K562 (cell line): ENCODE results near the gene ZSWIM8.

Source experiments
- BACH1 ChIP-seq: fragments of 200-800 bp; sonication (Bioruptor generic); IDR thresholded peaks from 2 replicates; pipeline ENCODE4 v1.6.1; 2016; ENCODE audit warnings: missing genetic modification characterization, missing compliant biosample characterization
- CTBP1 ChIP-seq: fragments of 450-650 bp; IDR thresholded peaks from 2 replicates; pipeline ENCODE4 v1.6.1; 2016; ENCODE audit warnings: borderline replicate concordance
- CTCF ChIP-seq, 3 experiments: IDR thresholded peaks in 2 of 3; conservative IDR thresholded peaks in 1 of 3; 2 replicates each; pipeline ENCODE4 v1.5.1; 2011 to 2012; ENCODE audit warnings: low read length in 3 of 3, mild to moderate bottlenecking in 3 of 3, control low read depth in 2 of 3, improper control_type of control experiment in 1 of 3, inconsistent platforms in 1 of 3, low read depth in 1 of 3, mixed read lengths in 1 of 3, moderate library complexity in 1 of 3; ENCODE audit not compliant: insufficient read depth in 2 of 3
- ESRRA ChIP-seq: fragments of 450-650 bp; IDR thresholded peaks from 2 replicates; pipeline ENCODE4 v1.6.1; 2014; ENCODE audit warnings: low read depth, mild to moderate bottlenecking, moderate library complexity, borderline replicate concordance
- NFXL1 ChIP-seq: fragments of 450-650 bp; formaldehyde crosslinking; IDR thresholded peaks from 2 replicates; pipeline ENCODE4 v1.4.0; 2021; ENCODE audit warnings: mild to moderate bottlenecking
- SRSF3 ChIP-seq: fragments of 200-400 bp; formaldehyde crosslinking; IDR thresholded peaks from 2 replicates; pipeline ENCODE4 v1.6.1; 2016; ENCODE audit warnings: mild to moderate bottlenecking, low read length, moderate library complexity; ENCODE audit not compliant: insufficient read depth
- TCFL5 ChIP-seq: fragments of 250-450 bp; sonication (Bioruptor Pico); conservative IDR thresholded peaks from 2 replicates; pipeline ENCODE4 v1.6.1; 2021; ENCODE audit warnings: mild to moderate bottlenecking, moderate library complexity, matching md5 sums
- ZBTB49 ChIP-seq: sonication (generic); formaldehyde crosslinking; IDR thresholded peaks from 2 replicates; pipeline ENCODE4 v1.8.0; 2022; ENCODE audit warnings: missing genetic modification reagents, mild to moderate bottlenecking, borderline replicate concordance

- no peak for TF ChIP-seq ZBTB49 (CRISPR knock-in tag)
- TF ChIP-seq NFXL1, result no peak
- TF ChIP-seq ESRRA, result no peak
- no peak for TF ChIP-seq BACH1 (tag)
- TF ChIP-seq CTBP1, result no peak
- TF ChIP-seq SRSF3, result no peak
- no peak for TF ChIP-seq TCFL5 (CRISPR knock-in tag)
- TF ChIP-seq CTCF (IDR thresholded peaks at IDR 0.05 in 2 of 3, conservative IDR thresholded peaks at IDR 0.05 in 1 of 3; ENCODE audit: insufficient read depth in 2 of 3, low read depth in 1 of 3, low read length in 3 of 3), result no peak
Observed at GRCh38 chr10:73799899-73800559, 14.6 kb downstream of the ZSWIM8 start.
